Fibroblast of peridontal ligament (primary cell): Measurements from ENCODE around the gene TUBGCP6.
"Not testable (repeated sequence)": the region's sequence is repeated elsewhere in the genome, so short reads cannot be mapped to it uniquely, and the experiment has no call there.

Experiments
- DNase-seq: peaks from one replicate; pipeline ENCODE4 v3.0.0-alpha.2; 2010; ENCODE audit errors: extremely low read depth

The TUBGCP6 gene

DNA sequence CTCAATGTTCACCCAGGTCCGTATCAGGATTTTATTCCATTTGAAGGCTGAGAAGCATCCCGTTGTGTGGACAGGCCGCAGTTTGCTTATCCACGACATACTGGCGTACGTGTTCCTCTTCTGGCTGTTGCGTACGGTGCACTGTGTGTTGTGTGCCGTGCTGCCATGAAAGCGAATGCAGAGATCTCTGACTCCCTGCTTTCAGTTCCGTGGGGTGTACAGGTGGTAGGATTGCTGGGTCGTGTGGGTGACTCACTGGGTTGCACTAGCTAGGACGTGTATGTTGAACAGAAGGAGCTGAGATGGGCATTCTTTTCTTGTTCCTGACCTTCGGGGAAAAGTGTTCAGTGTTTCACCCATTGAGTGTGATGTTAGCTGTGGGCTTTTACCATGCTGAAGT is 33.7 kb downstream of the TUBGCP6 start:
- no peak for DNase-seq

- DNase-seq: no peak
Measured at GRCh38 chr22:50210378-50211139, 34.3 kb downstream of the TUBGCP6 start.

DNA sequence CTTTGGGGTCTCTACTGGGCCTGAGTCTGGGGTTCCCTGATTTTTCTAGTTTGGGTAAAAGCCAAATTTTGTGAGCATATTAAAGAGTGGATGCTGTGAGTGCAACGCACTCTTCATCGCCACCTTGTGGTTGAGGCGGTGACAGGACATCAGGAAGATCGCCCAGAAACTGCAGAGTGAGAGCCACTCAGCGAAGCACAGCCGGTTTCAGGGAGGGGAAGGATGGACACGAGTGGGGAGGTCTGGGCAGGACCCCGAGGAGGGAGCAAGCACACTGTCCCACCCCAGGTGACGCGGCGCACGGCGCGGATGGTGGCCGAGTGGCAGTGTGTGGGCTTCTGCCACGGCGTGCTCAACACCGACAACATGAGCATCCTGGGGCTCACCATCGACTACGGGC is 34.9 kb downstream of the TUBGCP6 start:
- DNase-seq: peak; percentile 68

- no peak for DNase-seq
Measured at GRCh38 chr22:50208939-50209892, 35.6 kb downstream of the TUBGCP6 start.

GRCh38 chr22:50208430-50208938 is 36.3 kb downstream of the TUBGCP6 start:
- no peak for DNase-seq

DNA sequence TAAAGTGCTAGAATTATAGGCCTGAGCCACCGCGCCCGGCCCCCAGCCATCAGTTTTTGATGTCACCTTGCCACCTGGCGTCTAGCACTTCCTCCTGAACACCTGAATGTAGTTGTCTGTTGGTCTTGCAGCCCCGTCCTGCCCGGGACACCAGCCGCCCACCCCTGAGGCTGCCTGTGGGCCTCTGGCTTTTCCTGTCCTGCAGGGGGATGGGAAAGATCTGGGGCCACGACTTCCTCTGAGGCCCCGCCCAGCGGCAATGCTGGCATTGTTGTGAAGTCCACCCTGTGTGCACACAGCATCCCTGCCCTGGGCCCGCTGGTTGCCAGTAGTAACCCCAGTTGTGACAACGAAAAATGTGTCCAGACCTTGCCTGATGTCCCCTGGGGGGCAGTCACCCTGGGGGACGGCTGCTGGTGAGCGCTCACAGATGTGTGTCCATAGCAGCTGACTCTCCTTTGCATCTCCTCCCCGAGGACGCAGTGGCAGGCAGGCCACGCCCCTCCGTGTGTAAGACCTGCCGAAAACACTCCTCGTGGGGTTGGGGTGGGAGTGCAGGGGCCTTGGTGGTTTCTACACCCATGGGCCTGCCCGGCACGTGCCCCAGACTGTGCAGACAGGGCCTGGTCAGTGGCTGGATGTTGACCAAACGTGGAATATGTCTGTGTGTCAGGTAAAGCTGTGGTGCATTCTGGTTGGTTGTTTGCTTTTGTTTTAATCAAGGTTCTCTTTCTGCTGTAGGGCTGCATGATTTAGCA is 37.3 kb downstream of the TUBGCP6 start:
- DNase-seq: no peak

DNA sequence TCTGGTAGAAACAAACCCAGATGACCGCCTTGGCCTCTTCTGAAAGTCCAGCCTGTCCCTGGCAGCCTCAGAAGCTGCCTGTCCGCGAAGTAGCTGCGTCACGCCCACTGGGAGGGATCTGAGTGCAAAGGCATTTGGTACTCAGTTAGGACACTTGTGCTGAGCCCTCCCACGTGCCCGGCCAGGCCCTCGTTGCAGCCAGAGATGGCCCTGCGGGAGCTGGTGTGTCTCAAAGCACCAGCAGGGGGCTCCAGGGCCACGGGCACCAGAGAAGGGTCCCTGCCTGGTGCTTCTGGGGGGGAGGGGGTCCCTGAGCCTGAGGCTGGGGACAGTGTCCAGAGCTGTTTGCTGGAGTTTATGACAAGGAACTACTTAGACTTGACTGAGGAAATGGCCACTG is 38.2 kb downstream of the TUBGCP6 start:
- peak; percentile 20 for DNase-seq

- DNase-seq: no peak
Measured at GRCh38 chr22:50205781-50206569, 38.8 kb downstream of the TUBGCP6 start.

DNA sequence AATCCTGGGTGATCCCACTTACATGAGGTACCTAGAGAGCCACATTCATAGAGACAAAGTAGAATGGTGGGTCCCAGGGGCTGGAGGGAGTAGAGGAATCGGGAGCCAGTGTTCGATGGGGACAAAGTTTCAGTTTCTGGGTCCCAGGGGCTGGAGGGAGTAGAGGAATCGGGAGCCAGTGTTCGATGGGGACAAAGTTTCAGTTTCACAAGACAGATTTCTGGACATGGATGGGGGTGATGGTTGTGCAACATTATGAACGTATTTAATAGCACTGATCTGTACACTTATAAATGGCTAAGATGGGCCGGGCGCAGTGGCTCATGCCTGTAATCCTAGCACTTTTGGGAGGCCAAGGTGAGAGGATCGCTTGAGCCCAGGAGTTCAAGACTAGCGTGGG is 39.8 kb downstream of the TUBGCP6 start:
- DNase-seq: not testable (repeated sequence)

DNA sequence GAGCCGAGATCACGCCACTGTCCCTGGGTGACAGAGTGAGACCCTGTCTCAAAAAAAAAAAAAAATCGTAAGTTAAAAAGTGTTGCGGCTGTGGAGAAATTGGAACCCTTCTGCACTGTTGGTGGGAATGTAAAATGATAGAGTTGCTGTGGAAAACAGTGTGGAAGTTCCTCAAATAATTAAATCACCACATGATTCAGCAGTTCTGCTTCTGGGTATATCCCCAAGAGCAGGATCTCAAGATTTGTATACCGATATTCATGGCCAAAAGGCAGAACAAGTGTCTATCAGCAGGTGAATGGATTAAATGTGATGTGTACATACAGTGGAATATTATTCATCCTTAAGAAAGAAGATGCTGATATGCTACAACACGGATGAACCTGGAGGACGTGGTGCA is 40.3 kb downstream of the TUBGCP6 start:
- no peak for DNase-seq

- no peak for DNase-seq
Measured at GRCh38 chr22:50203288-50203687, 41.5 kb downstream of the TUBGCP6 start.

GRCh38 chr22:50202130-50202666 is 42.6 kb downstream of the TUBGCP6 start:
- DNase-seq: no peak

DNA sequence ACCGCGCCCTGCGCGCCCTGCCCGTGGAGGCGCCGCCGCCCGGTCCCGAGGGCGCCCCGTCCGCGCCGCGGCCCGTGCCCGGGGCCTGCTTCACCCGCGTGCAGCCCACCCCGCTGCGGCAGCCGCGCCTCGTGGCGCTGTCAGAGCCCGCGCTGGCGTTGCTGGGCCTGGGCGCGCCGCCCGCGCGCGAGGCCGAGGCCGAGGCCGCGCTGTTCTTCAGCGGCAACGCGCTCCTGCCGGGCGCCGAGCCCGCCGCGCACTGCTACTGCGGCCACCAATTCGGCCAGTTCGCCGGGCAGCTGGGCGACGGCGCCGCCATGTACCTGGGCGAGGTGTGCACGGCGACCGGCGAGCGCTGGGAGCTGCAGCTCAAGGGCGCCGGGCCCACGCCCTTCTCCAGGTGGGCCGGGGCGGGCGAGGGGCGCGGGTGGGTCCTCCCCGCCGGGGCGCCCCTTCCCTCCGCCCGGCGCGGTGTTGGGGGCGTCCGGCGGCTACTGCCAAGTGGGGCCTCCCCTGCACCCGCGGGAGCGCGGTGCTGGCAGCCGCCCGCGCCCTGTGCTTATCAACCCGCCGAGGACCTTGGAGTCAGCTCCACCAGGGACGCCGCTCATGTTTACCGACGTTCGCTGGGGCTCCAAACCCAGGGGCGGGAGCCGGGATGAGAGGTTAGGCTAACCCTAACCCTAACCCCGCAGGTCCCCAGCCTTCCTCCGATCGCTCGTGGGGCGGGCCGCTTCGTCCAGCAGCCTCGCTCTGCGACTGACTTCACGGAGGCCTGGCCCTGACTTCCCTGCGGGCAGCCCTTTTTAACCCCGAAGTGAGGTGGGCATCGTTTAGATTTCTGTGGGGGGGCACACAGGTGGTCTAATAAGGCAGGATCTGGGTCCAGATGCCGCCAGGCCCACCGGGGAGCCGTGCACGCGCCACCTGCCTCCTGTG is 43.4 kb downstream of the TUBGCP6 start:
- DNase-seq: no peak

DNA sequence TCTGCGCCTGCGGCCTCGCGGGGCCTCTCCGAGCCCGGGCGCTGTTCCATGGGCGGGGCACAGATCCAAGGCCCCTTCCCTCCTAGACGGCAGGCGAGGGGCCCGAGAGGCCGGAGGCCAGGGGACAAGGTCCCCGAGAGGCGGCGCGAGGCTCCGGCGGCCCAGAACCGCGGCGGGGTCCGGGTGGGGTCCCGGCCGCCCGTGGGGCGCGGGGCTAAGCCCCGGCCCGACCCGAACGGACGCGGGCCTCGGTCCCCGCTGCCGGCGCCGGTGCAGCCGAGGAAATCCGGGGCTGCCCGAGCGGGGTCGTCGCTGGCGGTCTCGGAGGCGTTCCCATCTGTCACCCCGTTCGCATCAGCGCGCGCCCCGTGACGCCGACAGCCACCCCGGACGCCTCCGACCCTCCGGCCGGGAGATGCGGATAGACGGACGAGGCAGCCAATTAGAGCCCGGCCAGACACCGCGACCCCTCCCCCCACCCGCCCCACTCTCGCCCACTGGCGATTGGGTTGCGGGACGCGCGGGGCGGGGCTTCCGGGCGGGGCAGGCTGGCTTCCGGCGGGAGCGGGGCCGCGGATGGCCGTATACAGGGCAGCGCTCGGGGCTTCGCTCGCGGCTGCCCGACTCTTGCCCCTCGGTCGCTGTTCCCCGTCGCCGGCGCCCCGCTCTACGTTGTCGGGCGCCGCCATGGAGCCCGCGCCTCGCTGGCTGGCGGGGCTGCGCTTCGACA is 44.2 kb downstream of the TUBGCP6 start, which contains the start of gene SELENOO:
Gene SELENOO (plus strand): TSS at position 551 of the 730 bp plus-strand sequence. CDS start 26 bp downstream, at position 577.
- peak; percentile 74 for DNase-seq

GRCh38 chr22:50199829-50200460 is 44.9 kb downstream of the TUBGCP6 start:
- DNase-seq: no peak

GRCh38 chr22:50199251-50199721 is 45.5 kb downstream of the TUBGCP6 start:
- no peak for DNase-seq

DNA sequence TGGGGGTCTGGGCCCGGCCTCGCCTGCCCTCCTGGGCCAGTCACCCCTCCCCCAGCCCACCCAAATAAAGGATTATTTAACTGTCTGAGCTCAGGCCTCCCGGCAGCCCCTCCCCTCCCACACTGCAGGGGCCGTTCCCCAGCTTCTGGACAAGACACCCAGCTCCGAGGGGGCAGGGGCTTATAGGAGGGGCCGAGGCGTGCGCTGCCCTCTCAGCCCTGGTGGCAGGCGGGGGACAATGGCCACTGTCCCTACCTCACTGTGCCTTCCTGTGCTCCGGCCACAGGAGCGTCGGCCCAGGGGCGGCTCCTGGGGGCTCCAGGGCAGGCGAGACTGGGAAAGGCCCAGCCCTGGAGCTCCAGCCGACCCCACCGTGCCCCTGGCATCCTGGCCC is 46.2 kb downstream of the TUBGCP6 start:
- DNase-seq: no peak
